ENCODE measurements around the gene TMEM117. TPM values are rescaled to one million over a fixed set of nuclear protein-coding genes. Genes with fewer than 3 reads are reported as not detected.

TMEM117 gene
- total RNA-seq, 2 donors from 2014 or later = 0.79 to 1.4 TPM

DNA sequence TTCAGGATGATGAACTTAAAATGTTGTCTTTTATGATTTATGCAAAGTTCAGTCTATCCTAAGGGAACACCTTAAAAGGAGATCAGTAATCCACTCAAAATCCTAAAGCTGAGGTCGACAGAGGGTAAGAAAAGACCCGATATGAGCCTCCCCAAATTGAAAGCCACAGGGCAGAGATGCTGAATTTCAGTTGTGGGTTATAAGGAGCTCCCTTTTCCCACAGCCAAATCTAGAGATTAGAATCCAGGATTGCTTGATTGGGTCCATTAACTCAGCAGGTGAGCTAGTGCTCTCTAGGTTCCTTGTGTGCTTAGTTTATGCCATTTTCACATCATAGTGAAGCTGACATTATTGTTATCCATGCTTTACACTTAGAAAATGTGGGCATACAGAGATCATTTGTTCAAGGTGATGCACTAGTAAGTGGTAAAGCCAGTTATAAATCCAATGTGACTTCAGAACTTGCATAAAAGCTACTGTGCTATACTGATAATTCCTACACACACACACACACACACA is 417.5 kb downstream of the TMEM117 start:
- WGBS, 2 experiments (ENCODE audit: insufficient coverage in 1 of 2, insufficient read length in 1 of 2) = 82 to 83% methylated on average over 2 of the region's 2 CpGs
- Mint-ChIP-seq H3K4me1 (no peaks in the 10 kb centered on the region), H3K36me3 (ENCODE audit: low read depth) (no peaks in the 10 kb centered on the region), H3K27me3 (ENCODE audit: insufficient read depth) (no peaks in the 10 kb centered on the region), H3K9me3 (peaks cover 1% of the 10 kb centered on the region), H3K27ac (no peak overlapping the region), H3K4me3 (no peak overlapping the region)
- Histone ChIP-seq H3K27ac (ENCODE audit: low read depth, low read length) (no peak overlapping the region), H3K27me3 (ENCODE audit: control insufficient read depth, insufficient read depth, low read length, poor library complexity, severe bottlenecking) (no peaks in the 10 kb centered on the region), H3K4me3 (ENCODE audit: low read length) (no peak overlapping the region), H3K9ac (ENCODE audit: extremely low read depth, low read length, poor library complexity, severe bottlenecking) (no peak overlapping the region), H3K4me1 (ENCODE audit: control insufficient read depth, insufficient read depth, low read length) (no peaks in the 10 kb centered on the region), H3K9me3 (ENCODE audit: control insufficient read depth, low read length) (no peaks in the 10 kb centered on the region), H3K36me3 (ENCODE audit: control insufficient read depth, insufficient read depth, low read length) (no peaks in the 10 kb centered on the region)
- TF ChIP-seq, protein P1, sequence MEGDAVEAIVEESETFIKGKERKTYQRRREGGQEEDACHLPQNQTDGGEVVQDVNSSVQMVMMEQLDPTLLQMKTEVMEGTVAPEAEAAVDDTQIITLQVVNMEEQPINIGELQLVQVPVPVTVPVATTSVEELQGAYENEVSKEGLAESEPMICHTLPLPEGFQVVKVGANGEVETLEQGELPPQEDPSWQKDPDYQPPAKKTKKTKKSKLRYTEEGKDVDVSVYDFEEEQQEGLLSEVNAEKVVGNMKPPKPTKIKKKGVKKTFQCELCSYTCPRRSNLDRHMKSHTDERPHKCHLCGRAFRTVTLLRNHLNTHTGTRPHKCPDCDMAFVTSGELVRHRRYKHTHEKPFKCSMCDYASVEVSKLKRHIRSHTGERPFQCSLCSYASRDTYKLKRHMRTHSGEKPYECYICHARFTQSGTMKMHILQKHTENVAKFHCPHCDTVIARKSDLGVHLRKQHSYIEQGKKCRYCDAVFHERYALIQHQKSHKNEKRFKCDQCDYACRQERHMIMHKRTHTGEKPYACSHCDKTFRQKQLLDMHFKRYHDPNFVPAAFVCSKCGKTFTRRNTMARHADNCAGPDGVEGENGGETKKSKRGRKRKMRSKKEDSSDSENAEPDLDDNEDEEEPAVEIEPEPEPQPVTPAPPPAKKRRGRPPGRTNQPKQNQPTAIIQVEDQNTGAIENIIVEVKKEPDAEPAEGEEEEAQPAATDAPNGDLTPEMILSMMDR (conservative IDR thresholded peaks at IDR 0.05) = no peak
- no peak for DNase-seq

DNA sequence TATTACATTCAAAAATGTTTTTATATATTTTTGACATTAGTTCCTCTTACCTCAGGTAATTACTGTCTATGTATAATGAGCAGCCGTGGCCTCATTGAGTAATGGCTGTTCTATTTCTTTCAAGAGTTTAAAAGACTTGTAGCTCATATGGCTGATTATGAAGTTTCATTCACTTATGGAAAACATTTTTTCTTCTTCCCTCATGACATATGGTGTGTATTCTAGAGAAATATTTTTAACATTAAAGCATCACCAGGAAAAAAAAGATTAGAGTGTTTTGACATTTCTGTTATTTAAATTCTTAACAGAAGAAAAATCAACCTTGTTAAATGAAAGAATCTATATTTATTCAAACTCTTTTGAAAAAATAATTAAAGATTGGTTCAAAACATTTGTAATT is 422.4 kb downstream of the TMEM117 start:
- Histone ChIP-seq H3K9me3 (ENCODE audit: control insufficient read depth, low read length) (no peaks in the 10 kb centered on the region), H3K36me3 (ENCODE audit: control insufficient read depth, insufficient read depth, low read length) (no peaks in the 10 kb centered on the region), H3K4me3 (ENCODE audit: low read length) (no peak overlapping the region), H3K9ac (ENCODE audit: extremely low read depth, low read length, poor library complexity, severe bottlenecking) (no peak overlapping the region), H3K27ac (ENCODE audit: low read depth, low read length) (no peak overlapping the region), H3K27me3 (ENCODE audit: control insufficient read depth, insufficient read depth, low read length, poor library complexity, severe bottlenecking) (no peaks in the 10 kb centered on the region), H3K4me1 (ENCODE audit: control insufficient read depth, insufficient read depth, low read length) (no peaks in the 10 kb centered on the region)
- no peaks in the 10 kb centered on the region for H3K4me1 Mint-ChIP-seq
- no peak overlapping the region for H3K27ac Mint-ChIP-seq
- no peaks in the 10 kb centered on the region for H3K9me3 Mint-ChIP-seq
- no peak for DNase-seq
- TF ChIP-seq, protein P1 (conservative IDR thresholded peaks at IDR 0.05) = no peak
- no CpG with 5 or more reads among the region's 1 CpG for WGBS, 2 experiments (ENCODE audit: insufficient coverage in 1 of 2, insufficient read length in 1 of 2)
- no peaks in the 10 kb centered on the region for H3K36me3 Mint-ChIP-seq (ENCODE audit: low read depth)
- H3K4me3 Mint-ChIP-seq = no peak overlapping the region
- no peaks in the 10 kb centered on the region for H3K27me3 Mint-ChIP-seq (ENCODE audit: insufficient read depth)

DNA sequence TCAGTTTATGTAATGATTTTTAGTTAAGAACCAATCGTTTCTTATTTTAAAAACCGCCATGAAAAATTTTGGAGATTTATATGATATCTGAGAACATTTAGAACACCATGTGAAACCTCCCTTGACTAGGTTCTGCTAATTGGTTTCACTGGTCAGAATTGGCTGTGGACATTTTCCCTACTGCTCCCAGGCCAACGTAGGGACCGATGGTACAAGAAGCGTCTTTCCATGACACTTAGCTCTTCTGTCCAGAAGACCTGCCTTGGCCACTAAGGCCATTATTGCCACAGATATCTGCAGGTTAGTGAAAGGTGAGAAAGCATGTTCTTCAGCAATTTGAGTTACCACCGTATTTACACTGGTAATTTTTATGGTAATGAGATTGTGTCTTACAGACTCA is 424.0 kb downstream of the TMEM117 start:
- no peaks in the 10 kb centered on the region for H3K27me3 Mint-ChIP-seq (ENCODE audit: insufficient read depth)
- H3K36me3 Mint-ChIP-seq (ENCODE audit: low read depth) = no peaks in the 10 kb centered on the region

More for the DNA sequence above, 424.0 kb downstream of the TMEM117 start:
- DNase-seq = no peak
- TF ChIP-seq, protein P1 (conservative IDR thresholded peaks at IDR 0.05) = no peak
- H3K27ac Mint-ChIP-seq = no peak overlapping the region
- 98 to 100% methylated on average over 5 to 6 of the region's 6 CpGs for WGBS, 2 experiments (ENCODE audit: insufficient coverage in 1 of 2, insufficient read length in 1 of 2)
- Histone ChIP-seq H3K4me1 (ENCODE audit: control insufficient read depth, insufficient read depth, low read length) (no peaks in the 10 kb centered on the region), H3K36me3 (ENCODE audit: control insufficient read depth, insufficient read depth, low read length) (no peaks in the 10 kb centered on the region), H3K9ac (ENCODE audit: extremely low read depth, low read length, poor library complexity, severe bottlenecking) (no peak overlapping the region), H3K27me3 (ENCODE audit: control insufficient read depth, insufficient read depth, low read length, poor library complexity, severe bottlenecking) (no peaks in the 10 kb centered on the region), H3K27ac (ENCODE audit: low read depth, low read length) (no peak overlapping the region), H3K9me3 (ENCODE audit: control insufficient read depth, low read length) (no peaks in the 10 kb centered on the region), H3K4me3 (ENCODE audit: low read length) (no peak overlapping the region)
- no peak overlapping the region for H3K4me3 Mint-ChIP-seq
- no peaks in the 10 kb centered on the region for H3K9me3 Mint-ChIP-seq
- H3K4me1 Mint-ChIP-seq = no peaks in the 10 kb centered on the region

All from endodermal cell (in vitro differentiated cells).